ENCODE results near the gene EPHB2. TPM values are rescaled to one million over a fixed set of nuclear protein-coding genes. Genes with fewer than 3 reads are reported as not detected.

EPHB2 gene
- polyA plus RNA-seq, 3 donors = 0.67 to 3.9 (median 1.9) TPM

DNA sequence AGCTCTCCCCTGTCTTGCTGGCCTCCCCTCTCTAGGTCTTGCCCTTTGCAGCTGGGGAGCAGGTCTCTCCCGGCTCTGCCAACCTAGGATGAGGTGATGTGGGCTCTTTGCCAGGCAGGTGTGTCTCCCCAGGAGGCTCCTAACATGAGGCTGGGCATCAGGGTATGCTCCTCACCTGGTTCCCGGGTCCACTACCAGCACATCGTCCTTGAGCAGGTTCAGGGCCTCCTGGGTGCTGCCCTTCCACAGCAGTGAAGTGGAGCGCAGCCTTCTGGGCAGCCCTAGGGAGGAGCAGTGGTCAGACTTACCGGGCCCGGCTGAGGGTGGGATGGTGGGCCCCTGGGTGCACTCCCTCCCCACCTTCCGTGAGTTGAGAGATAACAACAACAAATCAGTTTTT, 244.5 kb downstream of the EPHB2 start:
- no peak overlapping the region for H3K27ac ChIP-seq (ENCODE audit: low read depth, low read length)
- 84 to 89% (median 86%) methylated on average over 7 of the region's 7 CpGs for WGBS, 3 donors

DNA sequence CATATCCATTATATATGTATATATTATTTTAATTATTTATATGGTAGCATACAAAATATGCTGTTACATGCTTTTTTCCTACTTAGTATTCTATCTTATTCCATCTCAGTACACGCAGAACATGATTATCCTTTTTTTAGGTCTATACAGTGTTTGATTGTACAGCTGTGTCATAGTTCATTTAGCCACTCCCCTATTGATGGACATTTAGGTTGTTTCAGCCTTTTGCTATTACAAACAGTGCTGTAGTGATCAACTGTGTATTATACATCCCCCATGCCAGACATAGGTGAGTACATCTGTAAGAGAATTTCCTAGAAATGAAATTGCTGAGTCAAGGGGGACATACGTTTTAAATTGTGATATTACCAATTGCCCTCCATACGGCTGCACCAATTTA, 246.4 kb downstream of the EPHB2 start:
- no peak overlapping the region for H3K27ac ChIP-seq (ENCODE audit: low read depth, low read length)
- WGBS, 3 donors = 54 to 61% (median 58%) methylated on average over 3 of the region's 3 CpGs

DNA sequence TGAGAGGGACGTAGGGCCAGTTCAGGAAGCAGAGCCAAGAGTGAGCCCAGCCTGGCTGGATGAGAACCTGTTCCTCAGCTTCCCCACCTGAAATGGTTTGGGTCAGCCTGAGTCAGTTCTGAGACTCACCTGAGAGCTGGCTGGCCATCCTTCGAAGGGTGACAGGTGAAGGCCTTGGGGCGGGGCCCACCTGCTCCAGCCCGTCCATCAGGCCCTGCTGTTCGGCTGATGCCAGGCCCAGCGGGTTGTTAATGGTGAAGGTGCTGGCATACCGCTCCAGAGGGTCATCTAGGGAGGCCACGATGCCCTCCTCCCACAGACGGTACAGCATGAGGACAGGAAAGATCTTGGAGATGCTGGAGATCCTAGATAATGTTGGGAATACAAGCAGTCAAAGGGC, 247.9 kb downstream of the EPHB2 start:
- 85 to 89% (median 85%) methylated on average over 9 of the region's 9 CpGs for WGBS, 3 donors
- no peak overlapping the region for H3K27ac ChIP-seq (ENCODE audit: low read depth, low read length)

DNA sequence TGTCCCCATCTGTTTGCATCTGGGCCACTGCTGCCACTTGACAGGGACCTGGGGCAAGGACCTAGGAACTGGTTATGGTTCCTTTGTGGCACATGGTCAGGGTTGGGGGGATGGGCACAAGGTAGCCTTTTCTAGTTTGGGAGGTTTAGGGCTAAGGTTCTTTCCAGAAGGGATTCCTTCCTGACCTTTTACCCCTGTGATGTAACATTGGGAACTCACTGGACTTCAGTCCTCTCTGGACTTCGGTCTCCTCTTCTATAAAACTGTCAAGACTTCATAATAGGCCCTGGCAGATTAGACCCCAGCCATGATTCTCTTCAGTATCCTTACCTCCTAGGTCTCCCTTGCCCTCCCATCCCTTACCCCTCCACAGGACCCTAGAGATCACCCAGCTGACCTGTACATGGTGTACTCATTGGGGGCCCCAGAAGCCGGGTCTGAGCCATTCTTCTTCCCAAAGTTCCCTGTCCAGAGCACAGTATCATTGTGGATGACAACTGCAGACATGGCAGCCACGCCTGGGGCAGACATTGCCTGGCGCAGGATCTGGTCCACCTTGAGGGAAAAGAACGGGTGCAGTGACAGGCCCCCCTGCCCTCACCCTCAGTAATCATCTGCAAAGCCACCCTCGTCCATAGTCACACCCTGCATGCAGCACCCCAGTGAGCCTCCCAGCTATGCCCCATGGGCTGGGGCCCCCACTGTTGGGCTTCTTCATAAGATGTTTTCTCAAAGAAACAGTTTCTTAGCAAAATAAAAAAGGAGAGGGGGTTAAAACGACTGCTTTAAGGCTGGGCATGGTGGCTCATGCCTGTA, 249.1 kb downstream of the EPHB2 start:
- WGBS, 3 donors = 68 to 81% (median 76%) methylated on average over 7 of the region's 7 CpGs
- no peak overlapping the region for H3K27ac ChIP-seq (ENCODE audit: low read depth, low read length)

DNA sequence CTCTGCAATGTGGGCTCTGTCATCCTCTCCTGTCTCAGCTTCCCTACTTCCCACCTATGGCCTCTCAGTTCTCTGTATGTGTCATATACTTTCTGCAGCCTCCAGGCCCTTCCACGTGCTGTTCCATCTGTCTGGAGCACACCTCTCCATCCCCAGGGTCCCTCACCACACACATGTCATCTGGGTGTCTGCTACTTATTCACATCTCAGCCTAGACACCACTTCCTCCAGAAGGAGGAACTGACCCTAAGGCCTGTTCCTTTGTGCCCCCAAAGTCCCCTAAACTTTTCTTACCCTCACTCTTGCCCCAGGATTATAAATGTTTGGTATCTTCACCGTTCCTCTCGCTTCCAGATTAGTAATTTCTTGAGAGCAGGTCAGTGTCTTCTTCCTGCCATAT, 251.9 kb downstream of the EPHB2 start:
- 45 to 62% (median 59%) methylated on average over 3 of the region's 3 CpGs for WGBS, 3 donors
- no peak overlapping the region for H3K27ac ChIP-seq (ENCODE audit: low read depth, low read length)

DNA sequence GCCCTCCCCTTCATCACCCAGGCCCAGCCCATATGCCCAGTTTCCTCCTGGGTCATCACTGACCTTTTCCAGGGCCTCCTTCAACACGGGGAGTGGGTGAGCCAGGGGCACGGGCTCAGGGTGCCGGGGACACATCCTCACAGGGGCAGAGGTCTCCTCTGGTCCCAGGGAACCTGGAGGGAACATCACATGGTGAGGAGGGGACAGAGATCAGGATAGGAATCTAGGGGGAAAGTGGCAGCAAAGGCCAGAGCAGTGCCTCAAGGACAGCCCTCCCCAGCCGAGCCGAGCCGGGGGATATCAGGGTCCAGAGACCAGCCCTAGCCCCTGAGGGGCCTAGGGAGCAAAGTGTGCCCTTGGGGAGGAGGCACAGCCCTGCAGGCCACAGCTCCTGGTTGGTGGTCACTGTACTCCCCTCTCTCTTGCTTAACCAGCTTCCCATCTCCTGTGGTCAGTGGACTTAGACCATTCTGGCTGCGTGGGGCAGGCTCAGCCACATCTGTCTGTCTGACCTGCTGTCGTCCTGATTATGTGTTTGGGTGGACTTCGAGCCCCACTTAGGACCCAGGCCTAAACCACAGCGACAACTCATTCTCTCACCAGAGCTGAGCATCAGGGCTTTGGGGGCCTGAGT, 252.5 kb downstream of the EPHB2 start:
- no peak overlapping the region for H3K27ac ChIP-seq (ENCODE audit: low read depth, low read length)
- 78 to 87% (median 85%) methylated on average over 10 of the region's 10 CpGs for WGBS, 3 donors

DNA sequence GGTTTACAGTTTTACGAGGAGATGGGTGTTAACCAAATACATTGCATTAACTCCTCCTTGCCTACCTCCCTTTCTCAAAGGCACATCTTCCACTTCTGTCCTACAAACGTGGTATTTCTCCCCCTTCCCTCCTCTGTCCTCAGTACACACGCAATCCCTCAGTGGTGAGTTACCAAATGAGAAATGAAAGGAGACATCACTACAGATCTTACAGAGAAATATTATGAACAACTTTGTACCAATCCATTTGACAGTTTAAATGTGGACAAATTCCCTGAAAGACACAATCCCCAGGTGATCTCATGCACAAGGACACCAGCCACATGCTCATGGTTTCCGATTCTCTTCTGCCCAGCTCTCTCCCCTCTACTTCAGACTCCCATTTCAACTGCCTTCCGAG, 255.7 kb downstream of the EPHB2 start:
- no peak overlapping the region for H3K27ac ChIP-seq (ENCODE audit: low read depth, low read length)
- WGBS, 3 donors = 76 to 83% (median 77%) methylated on average over 5 of the region's 5 CpGs

DNA sequence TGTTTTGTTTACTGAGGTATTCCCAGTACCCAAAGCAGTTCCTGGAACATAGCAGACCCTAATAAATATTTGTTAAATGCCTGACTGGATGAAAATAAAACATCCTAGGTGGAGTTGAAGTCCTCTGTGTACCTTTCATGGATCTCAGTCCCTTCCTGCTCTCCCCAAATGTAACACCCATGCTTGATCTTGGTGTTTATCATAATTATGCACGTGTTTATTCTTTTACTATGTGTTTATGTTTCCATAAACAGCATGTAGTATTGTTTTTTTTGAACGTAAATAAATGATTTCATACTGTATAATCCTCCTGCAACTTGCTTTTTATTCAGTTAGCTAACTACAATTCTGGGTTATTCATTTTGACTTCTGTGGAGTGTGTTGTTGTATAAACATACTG, 257.2 kb downstream of the EPHB2 start:
- H3K27ac ChIP-seq (ENCODE audit: low read depth, low read length) = no peak overlapping the region
- 55 to 62% (median 56%) methylated on average over 2 of the region's 2 CpGs for WGBS, 3 donors

DNA sequence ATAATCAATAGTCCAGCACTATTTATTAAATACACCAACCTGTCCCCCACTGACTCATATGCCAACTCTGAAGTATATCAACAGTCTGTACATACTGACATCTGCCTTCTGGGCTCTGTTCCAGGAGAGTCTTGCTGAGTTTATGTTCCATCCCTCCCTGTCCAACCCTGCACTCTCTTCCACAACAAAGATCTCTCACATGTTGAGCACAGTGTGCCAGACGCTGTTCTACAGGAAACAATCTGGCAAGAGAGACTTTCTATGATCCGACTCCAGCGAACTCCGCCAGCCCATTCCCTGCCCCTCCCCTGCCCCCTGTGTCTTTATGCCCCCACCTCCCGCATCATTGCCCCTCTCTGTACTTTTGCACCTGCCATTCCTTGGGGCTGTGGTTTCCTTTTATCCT, 258.7 kb downstream of the EPHB2 start:
- no peak overlapping the region for H3K27ac ChIP-seq (ENCODE audit: low read depth, low read length)
- WGBS, 3 donors = 3 to 5% (median 5%) methylated on average over 5 of the region's 5 CpGs

DNA sequence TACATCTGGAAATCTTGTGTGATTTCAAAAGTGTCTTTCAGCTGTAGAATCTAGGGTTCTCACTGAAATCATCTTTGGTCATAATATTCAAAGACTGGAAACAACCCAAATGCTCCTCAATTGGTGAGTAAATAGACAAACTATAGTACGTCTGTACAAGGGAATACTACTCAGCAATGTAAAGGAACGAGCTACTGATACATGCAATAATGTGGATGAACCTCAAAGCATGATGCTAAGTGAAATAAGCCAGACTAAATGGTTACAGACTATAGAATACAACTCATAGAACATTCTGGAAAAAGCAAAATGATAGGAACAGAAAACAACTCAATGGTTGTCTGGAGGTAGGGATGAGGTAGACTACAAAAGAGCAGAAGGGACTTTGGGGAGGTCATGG, 259.5 kb downstream of the EPHB2 start:
- WGBS, 3 donors = 86 to 90% (median 88%) methylated on average over 2 of the region's 2 CpGs
- H3K27ac ChIP-seq (ENCODE audit: low read depth, low read length) = no peak overlapping the region

Other genes with a start within 250 kb of the EPHB2 start
- under 1 TPM in 2 of 3 donors, not detected in 1; 0.03 to 0.37 TPM for gene EPHA8, start 147.3 kb upstream of the EPHB2 start, polyA plus RNA-seq
- 100 to 1,000 TPM in 2 of 3 donors, 10 to 100 TPM in 1; 38.2 to 271 (median 173) TPM for gene C1QA, start 74.2 kb upstream of the EPHB2 start, polyA plus RNA-seq
- gene C1QC, start 67.2 kb upstream of the EPHB2 start, polyA plus RNA-seq = 100 to 1,000 TPM in 2 of 3 donors, 10 to 100 TPM in 1; 46.8 to 176 (median 138) TPM
- 100 to 1,000 TPM in 2 of 3 donors, 10 to 100 TPM in 1; 56.6 to 288 (median 253) TPM for gene C1QB, start 57.6 kb upstream of the EPHB2 start, polyA plus RNA-seq

Data from adipose tissue (tissue), 3 donors.